Duodenal mucosa (tissue), 2 donors: ENCODE data around the gene TSC2.
"Not testable (repeated sequence)": the region's sequence is repeated elsewhere in the genome, so short reads cannot be mapped to it uniquely, and the experiment has no call there.

Source experiments
- H3K27ac ChIP-seq: one replicate; pipeline ENCODE4 v1.7.0; 2013; ENCODE audit warnings: low read depth, low read length
- H3K27me3 ChIP-seq, 2 donors: one replicate each; pipeline ENCODE4 v1.7.0; 2013; ENCODE audit warnings: low read length in 2 of 2, control low read depth in 1 of 2; ENCODE audit not compliant: insufficient read depth in 2 of 2, control insufficient read depth in 1 of 2
- H3K36me3 ChIP-seq, 2 donors: one replicate each; pipeline ENCODE4 v1.7.0; 2013; ENCODE audit warnings: low read length in 2 of 2, control low read depth in 1 of 2; ENCODE audit not compliant: insufficient read depth in 2 of 2, control insufficient read depth in 1 of 2
- H3K4me1 ChIP-seq, 2 donors: one replicate each; pipeline ENCODE4 v1.7.0; 2013; ENCODE audit warnings: low read length in 2 of 2, control low read depth in 1 of 2; ENCODE audit not compliant: insufficient read depth in 2 of 2, control insufficient read depth in 1 of 2
- H3K4me3 ChIP-seq, 2 donors: one replicate each; pipeline ENCODE4 v1.7.0; 2013; ENCODE audit warnings: low read length in 2 of 2, low read depth in 1 of 2
- H3K9ac ChIP-seq, 2 donors: one replicate each; pipeline ENCODE4 v1.7.0; 2013; ENCODE audit warnings: low read length in 2 of 2, low read depth in 1 of 2
- H3K9me3 ChIP-seq, 2 donors: one replicate each; pipeline ENCODE4 v1.7.0; 2013; ENCODE audit warnings: low read length in 2 of 2, control low read depth in 1 of 2; ENCODE audit not compliant: control insufficient read depth in 1 of 2

Gene TSC2

GRCh38 chr16:2111009-2111353 lies 63.2 kb downstream of the TSC2 start:
- not testable (repeated sequence) for H3K4me1 ChIP-seq, H3K9ac ChIP-seq, H3K4me3 ChIP-seq, H3K27me3 ChIP-seq, H3K9me3 ChIP-seq, H3K27ac ChIP-seq
- peaks cover 0 to 27% of the 10 kb centered on the region in 2 donors for H3K36me3 ChIP-seq

GRCh38 chr16:2111412-2112335 lies 63.9 kb downstream of the TSC2 start:
- H3K4me3 ChIP-seq, H3K9ac ChIP-seq, H3K27ac ChIP-seq, H3K27me3 ChIP-seq, H3K4me1 ChIP-seq, H3K9me3 ChIP-seq: not testable (repeated sequence)
- H3K36me3 ChIP-seq = peaks cover 0 to 25% of the 10 kb centered on the region in 2 donors

- peaks cover 0 to 23% of the 10 kb centered on the region in 2 donors for H3K36me3 ChIP-seq
- not testable (repeated sequence) for H3K4me3 ChIP-seq, H3K27ac ChIP-seq, H3K4me1 ChIP-seq, H3K9me3 ChIP-seq, H3K27me3 ChIP-seq, H3K9ac ChIP-seq
These were observed 64.8 kb downstream of the TSC2 start for GRCh38 chr16:2112539-2113106.

GRCh38 chr16:2114225-2114624 lies 66.4 kb downstream of the TSC2 start:
- H3K27me3 ChIP-seq, H3K9ac ChIP-seq, H3K27ac ChIP-seq, H3K9me3 ChIP-seq, H3K4me3 ChIP-seq, H3K4me1 ChIP-seq: not testable (repeated sequence)
- H3K36me3 ChIP-seq = peaks cover 0 to 12% of the 10 kb centered on the region in 2 donors

- not testable (repeated sequence) for H3K27ac ChIP-seq, H3K36me3 ChIP-seq, H3K9ac ChIP-seq, H3K9me3 ChIP-seq, H3K4me1 ChIP-seq, H3K4me3 ChIP-seq, H3K27me3 ChIP-seq
These were observed 67.3 kb downstream of the TSC2 start for GRCh38 chr16:2114885-2115590.

GRCh38 chr16:2115591-2115973 lies 67.8 kb downstream of the TSC2 start:
- Histone ChIP-seq H3K36me3 (peaks cover 0 to 5% of the 10 kb centered on the region in 2 donors), H3K9me3 (no peaks in the 10 kb centered on the region), H3K4me1 (no peaks in the 10 kb centered on the region), H3K27ac (no peak overlapping the region), H3K9ac (no peak overlapping the region), H3K4me3 (no peak overlapping the region), H3K27me3 (no peaks in the 10 kb centered on the region)

GRCh38 chr16:2116428-2116827 lies 68.6 kb downstream of the TSC2 start:
- not testable (repeated sequence) for H3K27ac ChIP-seq, H3K27me3 ChIP-seq, H3K9ac ChIP-seq, H3K9me3 ChIP-seq, H3K36me3 ChIP-seq, H3K4me1 ChIP-seq, H3K4me3 ChIP-seq

- H3K9me3 ChIP-seq, H3K4me3 ChIP-seq, H3K9ac ChIP-seq, H3K36me3 ChIP-seq, H3K27me3 ChIP-seq, H3K4me1 ChIP-seq, H3K27ac ChIP-seq: not testable (repeated sequence)
These were observed 69.6 kb downstream of the TSC2 start for GRCh38 chr16:2117341-2117740.

- not testable (repeated sequence) for H3K9me3 ChIP-seq, H3K27ac ChIP-seq, H3K9ac ChIP-seq, H3K27me3 ChIP-seq, H3K36me3 ChIP-seq, H3K4me1 ChIP-seq, H3K4me3 ChIP-seq
These were observed 70.4 kb downstream of the TSC2 start for GRCh38 chr16:2117960-2118722.

GRCh38 chr16:2121325-2121724 lies 73.5 kb downstream of the TSC2 start:
- not testable (repeated sequence) for H3K27me3 ChIP-seq, H3K4me1 ChIP-seq, H3K9me3 ChIP-seq, H3K9ac ChIP-seq, H3K36me3 ChIP-seq, H3K4me3 ChIP-seq, H3K27ac ChIP-seq
